Ishikawa (cell line): ENCODE measurements around the gene GPR22.

Experiments
- CEBPB ChIP-seq: IDR thresholded peaks from 2 replicates; pipeline ENCODE4 v1.6.1; 2012
- EGR1 ChIP-seq: IDR thresholded peaks from 2 replicates; pipeline ENCODE4 v1.6.1; 2012
- EP300 ChIP-seq: IDR thresholded peaks from 2 replicates; pipeline ENCODE4 v1.6.1; 2012; ENCODE audit warnings: borderline replicate concordance
- FOXM1 ChIP-seq: IDR thresholded peaks from 2 replicates; pipeline ENCODE4 v1.6.1; 2012; ENCODE audit warnings: low read depth, borderline replicate concordance
- NFIC ChIP-seq: IDR thresholded peaks from 2 replicates; pipeline ENCODE4 v1.6.1; 2012
- RAD21 ChIP-seq: IDR thresholded peaks from 2 replicates; pipeline ENCODE4 v1.6.1; 2012; ENCODE audit warnings: low read depth
- TAF1 ChIP-seq: IDR thresholded peaks from 2 replicates; pipeline ENCODE4 v1.6.1; 2012; ENCODE audit warnings: low read depth, mild to moderate bottlenecking
- TCF12 ChIP-seq: IDR thresholded peaks from 2 replicates; pipeline ENCODE4 v1.6.1; 2012; ENCODE audit warnings: low read depth
- TEAD4 ChIP-seq: IDR thresholded peaks from 2 replicates; pipeline ENCODE4 v1.6.1; 2012
- YY1 ChIP-seq: IDR thresholded peaks from 2 replicates; pipeline ENCODE4 v1.6.1; 2012; ENCODE audit warnings: low read depth
- ZBTB7A ChIP-seq: IDR thresholded peaks from 2 replicates; pipeline ENCODE4 v1.6.1; 2012; ENCODE audit warnings: low read depth
- TF ChIP-seq, protein P1 (sequence below): IDR thresholded peaks from 2 replicates; pipeline ENCODE4 v1.6.1; 2012; ENCODE audit warnings: low read depth, mild to moderate bottlenecking
- TF ChIP-seq, protein P2 (sequence below): IDR thresholded peaks from 2 replicates; pipeline ENCODE4 v1.6.1; 2012
- TF ChIP-seq, protein P3 (sequence below): IDR thresholded peaks from 2 replicates; pipeline ENCODE4 v1.6.1; 2012

DNA sequence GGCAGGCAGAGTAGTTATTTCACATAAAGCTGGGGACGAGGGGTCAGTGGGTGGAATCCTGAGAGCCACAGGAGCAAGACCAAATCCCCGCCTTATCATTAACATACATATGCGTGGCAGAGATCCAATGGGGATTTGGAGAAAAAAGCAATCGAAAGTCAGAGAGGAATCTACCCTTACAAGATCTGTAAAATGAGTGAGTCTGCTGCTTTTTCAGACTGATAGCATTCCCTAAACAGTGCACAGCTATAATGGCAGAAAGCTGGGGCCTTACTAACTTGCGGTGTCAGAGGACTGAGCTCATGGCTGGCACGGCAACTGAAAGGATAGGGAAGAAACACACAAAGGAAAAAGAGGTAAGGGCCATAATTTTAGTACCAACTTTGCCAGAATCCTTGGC lies 25.0 kb downstream of the GPR22 start:
- TF ChIP-seq, protein P1, sequence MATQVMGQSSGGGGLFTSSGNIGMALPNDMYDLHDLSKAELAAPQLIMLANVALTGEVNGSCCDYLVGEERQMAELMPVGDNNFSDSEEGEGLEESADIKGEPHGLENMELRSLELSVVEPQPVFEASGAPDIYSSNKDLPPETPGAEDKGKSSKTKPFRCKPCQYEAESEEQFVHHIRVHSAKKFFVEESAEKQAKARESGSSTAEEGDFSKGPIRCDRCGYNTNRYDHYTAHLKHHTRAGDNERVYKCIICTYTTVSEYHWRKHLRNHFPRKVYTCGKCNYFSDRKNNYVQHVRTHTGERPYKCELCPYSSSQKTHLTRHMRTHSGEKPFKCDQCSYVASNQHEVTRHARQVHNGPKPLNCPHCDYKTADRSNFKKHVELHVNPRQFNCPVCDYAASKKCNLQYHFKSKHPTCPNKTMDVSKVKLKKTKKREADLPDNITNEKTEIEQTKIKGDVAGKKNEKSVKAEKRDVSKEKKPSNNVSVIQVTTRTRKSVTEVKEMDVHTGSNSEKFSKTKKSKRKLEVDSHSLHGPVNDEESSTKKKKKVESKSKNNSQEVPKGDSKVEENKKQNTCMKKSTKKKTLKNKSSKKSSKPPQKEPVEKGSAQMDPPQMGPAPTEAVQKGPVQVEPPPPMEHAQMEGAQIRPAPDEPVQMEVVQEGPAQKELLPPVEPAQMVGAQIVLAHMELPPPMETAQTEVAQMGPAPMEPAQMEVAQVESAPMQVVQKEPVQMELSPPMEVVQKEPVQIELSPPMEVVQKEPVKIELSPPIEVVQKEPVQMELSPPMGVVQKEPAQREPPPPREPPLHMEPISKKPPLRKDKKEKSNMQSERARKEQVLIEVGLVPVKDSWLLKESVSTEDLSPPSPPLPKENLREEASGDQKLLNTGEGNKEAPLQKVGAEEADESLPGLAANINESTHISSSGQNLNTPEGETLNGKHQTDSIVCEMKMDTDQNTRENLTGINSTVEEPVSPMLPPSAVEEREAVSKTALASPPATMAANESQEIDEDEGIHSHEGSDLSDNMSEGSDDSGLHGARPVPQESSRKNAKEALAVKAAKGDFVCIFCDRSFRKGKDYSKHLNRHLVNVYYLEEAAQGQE: no peak
- no peak for TF ChIP-seq RAD21
- no peak for TF ChIP-seq TAF1
- TF ChIP-seq, protein P2, sequence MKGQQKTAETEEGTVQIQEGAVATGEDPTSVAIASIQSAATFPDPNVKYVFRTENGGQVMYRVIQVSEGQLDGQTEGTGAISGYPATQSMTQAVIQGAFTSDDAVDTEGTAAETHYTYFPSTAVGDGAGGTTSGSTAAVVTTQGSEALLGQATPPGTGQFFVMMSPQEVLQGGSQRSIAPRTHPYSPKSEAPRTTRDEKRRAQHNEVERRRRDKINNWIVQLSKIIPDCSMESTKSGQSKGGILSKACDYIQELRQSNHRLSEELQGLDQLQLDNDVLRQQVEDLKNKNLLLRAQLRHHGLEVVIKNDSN: no peak
- no peak for TF ChIP-seq EP300
- no peak for TF ChIP-seq EGR1
- no peak for TF ChIP-seq TEAD4
- TF ChIP-seq CEBPB: no peak
- TF ChIP-seq, protein P3, sequence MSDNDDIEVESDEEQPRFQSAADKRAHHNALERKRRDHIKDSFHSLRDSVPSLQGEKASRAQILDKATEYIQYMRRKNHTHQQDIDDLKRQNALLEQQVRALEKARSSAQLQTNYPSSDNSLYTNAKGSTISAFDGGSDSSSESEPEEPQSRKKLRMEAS: no peak
- no peak for TF ChIP-seq NFIC
- no peak for TF ChIP-seq FOXM1
- no peak for TF ChIP-seq YY1
- no peak for TF ChIP-seq TCF12
- no peak for TF ChIP-seq ZBTB7A
